BJ (cell line): ENCODE measurements around the gene DACH1. TPM values are rescaled to one million over a fixed set of nuclear protein-coding genes. Genes with fewer than 3 reads are reported as not detected.

Experiments used
- CTCF ChIA-PET: fragments of 350-600 bp; formaldehyde crosslinking; extraction: SDS; loops from one replicate; lab custom pipeline; 2021; ENCODE audit warnings: antibody characterized with exemption, inconsistent platforms; lab: Yijun Ruan, JAX
- POLR2A ChIA-PET: fragments of 300-600 bp; sonication (Branson Sonifier 250); formaldehyde crosslinking; extraction: SDS; loops from one replicate; lab custom pipeline; 2021; ENCODE audit warnings: antibody characterized with exemption; lab: Charles Lee
- DNase-seq: peaks from one replicate; pipeline ENCODE4 v3.0.0-alpha.2; 2011; ENCODE audit warnings: low read depth
- H3K27me3 ChIP-seq: 2 replicates; pipeline ENCODE4 v1.6.0; 2011; ENCODE audit warnings: low read length; ENCODE audit not compliant: control insufficient read depth, insufficient read depth
- H3K36me3 ChIP-seq: 2 replicates; pipeline ENCODE4 v1.5.1; 2011; ENCODE audit warnings: low read length; ENCODE audit not compliant: control insufficient read depth, insufficient read depth
- H3K4me3 ChIP-seq: 2 replicates; pipeline ENCODE4 v1.5.1; 2011; ENCODE audit warnings: low read depth, mild to moderate bottlenecking, control low read depth, low read length
- polyA plus RNA-seq: library from polyadenylated mRNA; depleted of rRNA; stranded (reverse); fragments of >200 nt; gene quantifications from 2 replicates; pipeline ENCODE4 v1.2.3, GENCODE V29; 2011
- TF ChIP-seq, protein P1 (sequence below): IDR thresholded peaks from 2 replicates; pipeline ENCODE4 v1.5.1; 2011; ENCODE audit warnings: low read depth, mild to moderate bottlenecking, control low read depth, inconsistent platforms, low read length, moderate library complexity; ENCODE audit not compliant: insufficient read depth

DACH1 gene
- polyA plus RNA-seq, 1 experiment, result 0.01 TPM

DNA sequence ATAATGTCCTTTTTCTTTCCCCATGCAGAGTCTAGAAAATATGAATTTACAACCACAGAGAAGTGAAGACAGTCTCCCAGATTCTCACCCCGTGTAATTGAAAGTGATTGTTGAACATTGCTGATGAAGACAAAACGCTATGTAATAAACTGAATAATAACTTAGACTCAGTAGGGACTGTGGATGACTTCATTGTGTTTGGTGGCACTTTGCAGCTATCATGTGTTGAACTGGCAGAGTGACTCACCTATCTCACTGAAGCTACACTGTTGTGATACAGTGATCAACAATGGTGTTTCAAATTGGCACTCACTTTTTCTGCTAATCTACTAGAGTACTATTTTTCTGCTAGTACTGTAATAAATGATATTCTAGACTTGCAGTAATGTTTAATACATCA is 261.3 kb downstream of the DACH1 start:
- DNase-seq, result no peak
- Histone ChIP-seq H3K36me3 (no peaks in the 10 kb centered on the region), H3K4me3 (no peak overlapping the region), H3K27me3 (no peaks in the 10 kb centered on the region)
- CTCF ChIA-PET, result interaction anchor here (0.8 kb wide), 1 partner anchor 34 kb away, joined by 3 read pairs; no protein-coding TSS in a partner anchor
- POLR2A ChIA-PET, result interaction anchor here (0.7 kb wide), 1 partner anchor 14 kb away, joined by 3 read pairs; no protein-coding TSS in a partner anchor
- TF ChIP-seq, protein P1, sequence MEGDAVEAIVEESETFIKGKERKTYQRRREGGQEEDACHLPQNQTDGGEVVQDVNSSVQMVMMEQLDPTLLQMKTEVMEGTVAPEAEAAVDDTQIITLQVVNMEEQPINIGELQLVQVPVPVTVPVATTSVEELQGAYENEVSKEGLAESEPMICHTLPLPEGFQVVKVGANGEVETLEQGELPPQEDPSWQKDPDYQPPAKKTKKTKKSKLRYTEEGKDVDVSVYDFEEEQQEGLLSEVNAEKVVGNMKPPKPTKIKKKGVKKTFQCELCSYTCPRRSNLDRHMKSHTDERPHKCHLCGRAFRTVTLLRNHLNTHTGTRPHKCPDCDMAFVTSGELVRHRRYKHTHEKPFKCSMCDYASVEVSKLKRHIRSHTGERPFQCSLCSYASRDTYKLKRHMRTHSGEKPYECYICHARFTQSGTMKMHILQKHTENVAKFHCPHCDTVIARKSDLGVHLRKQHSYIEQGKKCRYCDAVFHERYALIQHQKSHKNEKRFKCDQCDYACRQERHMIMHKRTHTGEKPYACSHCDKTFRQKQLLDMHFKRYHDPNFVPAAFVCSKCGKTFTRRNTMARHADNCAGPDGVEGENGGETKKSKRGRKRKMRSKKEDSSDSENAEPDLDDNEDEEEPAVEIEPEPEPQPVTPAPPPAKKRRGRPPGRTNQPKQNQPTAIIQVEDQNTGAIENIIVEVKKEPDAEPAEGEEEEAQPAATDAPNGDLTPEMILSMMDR, result no peak

DNA sequence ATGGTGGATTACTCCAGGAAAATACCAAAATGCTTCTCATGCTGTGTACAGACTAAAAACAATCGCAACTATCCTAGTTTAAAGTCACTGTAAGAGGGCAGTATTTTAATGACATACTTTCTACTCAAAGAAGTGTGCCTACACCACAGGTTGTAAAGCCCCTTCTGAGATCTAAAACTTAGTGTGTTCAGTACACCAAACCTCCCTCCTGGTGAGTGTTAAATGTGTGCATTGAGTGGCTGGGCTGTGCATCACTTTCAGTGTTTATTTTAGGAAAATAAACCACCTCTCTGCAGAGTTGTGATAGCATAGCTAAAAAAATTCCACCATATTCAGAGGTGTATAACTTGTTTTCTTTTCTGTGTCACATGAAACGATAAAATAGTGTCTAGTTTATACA is 263.7 kb downstream of the DACH1 start:
- ChIA-PET POLR2A (no interaction called here), CTCF (no interaction called here)
- no peaks in the 10 kb centered on the region for H3K27me3 ChIP-seq
- H3K4me3 ChIP-seq, result no peak overlapping the region
- no peak for DNase-seq
- H3K36me3 ChIP-seq, result no peaks in the 10 kb centered on the region
- TF ChIP-seq, protein P1, result no peak

DNA sequence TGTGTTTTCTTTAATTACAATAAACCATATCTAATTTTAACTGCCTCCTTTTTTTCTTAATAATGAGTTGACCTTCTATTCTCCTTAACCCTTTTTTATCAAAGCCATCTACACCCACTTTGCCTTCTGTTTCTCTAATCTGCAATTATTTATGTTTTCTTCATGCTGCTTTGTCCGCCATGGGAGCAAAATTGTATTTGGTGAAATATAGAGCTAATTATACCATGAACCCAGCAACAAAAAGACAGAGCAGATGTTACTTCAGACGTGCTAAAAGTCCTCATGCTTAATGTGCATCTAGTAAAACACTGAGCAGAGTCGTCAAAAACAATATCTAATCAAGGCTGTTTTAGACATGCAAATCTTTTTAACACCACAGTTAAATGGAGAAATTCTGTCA is 264.7 kb downstream of the DACH1 start:
- H3K36me3 ChIP-seq, result no peaks in the 10 kb centered on the region
- no peak for DNase-seq
- POLR2A ChIA-PET, result no interaction called here
- H3K4me3 ChIP-seq, result no peak overlapping the region
- no peaks in the 10 kb centered on the region for H3K27me3 ChIP-seq
- TF ChIP-seq, protein P1, result no peak
- CTCF ChIA-PET, result no interaction called here

DNA sequence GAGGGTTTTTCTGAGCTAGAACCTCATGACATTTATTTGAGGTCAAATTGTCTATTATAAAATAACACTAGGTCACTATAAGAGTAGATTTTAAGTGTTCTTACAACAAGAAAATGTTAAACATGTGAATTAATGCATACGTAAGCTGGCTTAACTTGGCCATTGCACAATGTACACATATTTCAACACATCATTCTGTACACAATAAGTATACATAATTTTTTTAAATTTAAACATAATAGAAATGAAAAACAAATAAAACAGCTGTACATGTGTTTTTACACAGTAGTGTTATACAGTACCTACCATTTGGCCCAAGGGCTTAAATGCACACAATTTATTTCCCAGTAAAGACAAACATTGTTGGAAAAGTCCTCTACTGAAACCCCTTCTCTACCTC is 269.9 kb downstream of the DACH1 start:
- no peak for DNase-seq
- Histone ChIP-seq H3K36me3 (no peaks in the 10 kb centered on the region), H3K27me3 (no peaks in the 10 kb centered on the region), H3K4me3 (no peak overlapping the region)
- TF ChIP-seq, protein P1, result no peak
- ChIA-PET POLR2A (no interaction called here), CTCF (interaction anchor here (0.6 to 1.1 kb wide), 2 partner anchors 9 to 739 kb away, joined by 3 read pairs; no protein-coding TSS in a partner anchor)

DNA sequence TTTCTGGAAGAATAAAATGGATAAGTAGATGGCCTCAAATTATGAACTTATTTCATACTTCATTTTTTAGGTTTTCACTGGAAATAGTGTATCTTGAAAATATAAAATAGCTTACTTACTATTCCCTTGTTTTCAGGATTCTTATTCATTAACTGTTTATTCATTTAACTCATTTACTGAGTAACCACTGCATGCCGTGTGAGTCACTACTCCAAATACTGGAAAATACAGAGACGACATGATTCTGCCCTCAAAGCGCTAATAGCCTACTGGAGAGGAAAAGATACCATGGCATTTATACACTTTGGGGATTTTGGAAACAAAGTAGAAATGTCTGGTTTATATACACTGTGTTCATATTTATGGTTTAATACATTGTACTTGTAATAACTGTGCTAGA is 270.9 kb downstream of the DACH1 start:
- H3K36me3 ChIP-seq, result no peaks in the 10 kb centered on the region
- no peak for DNase-seq
- CTCF ChIA-PET, result no interaction called here

More for the DNA sequence above, 270.9 kb downstream of the DACH1 start:
- POLR2A ChIA-PET, result no interaction called here
- no peak overlapping the region for H3K4me3 ChIP-seq
- TF ChIP-seq, protein P1, result no peak
- H3K27me3 ChIP-seq, result no peaks in the 10 kb centered on the region
